ENCODE measurements around the gene JPH4. TPM values are rescaled to one million over a fixed set of nuclear protein-coding genes. Genes with fewer than 3 reads are reported as not detected.

Gene JPH4
- total RNA-seq, 1 experiment from 2014 or later, result 0.15 TPM

DNA sequence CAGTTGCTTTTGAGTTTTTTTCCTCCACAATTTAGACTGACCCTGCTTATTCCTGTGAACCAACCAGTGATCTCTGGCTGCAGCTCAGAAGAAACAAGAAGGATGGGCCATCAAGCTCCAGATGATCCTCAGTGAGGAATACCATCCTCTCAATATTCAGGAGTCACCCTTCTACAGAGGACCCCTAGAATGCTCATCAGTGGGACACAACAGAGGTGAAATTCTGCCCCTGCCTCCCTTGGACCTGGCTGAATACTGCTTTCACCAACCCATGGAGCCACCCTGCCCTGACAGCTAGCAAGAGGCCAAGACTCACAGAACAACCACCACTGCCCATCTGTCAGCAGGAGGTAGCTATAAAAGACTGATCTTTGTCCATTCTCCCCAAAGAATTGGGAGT, 48.4 kb upstream of the JPH4 start:
- ChIA-PET RAD21 (ENCODE audit: low non-redundant PET in 1 of 2, low total read pairs in 2 of 2, uncharacterized antibody in 2 of 2, unreplicated experiment in 2 of 2) (no interaction called here), CTCF (no interaction called here), POLR2A (no interaction called here)
- DNase-seq (ENCODE audit: low read depth, low spot score) (no peak), ATAC-seq (no peak)
- Histone ChIP-seq H2AFZ (ENCODE audit: low read depth, low read length, poor library complexity, severe bottlenecking) (no peak overlapping the region), H3K4me2 (ENCODE audit: low read length) (no peak overlapping the region), H3K4me1 (ENCODE audit: control insufficient read depth in 1 of 2, insufficient read depth in 2 of 2, low read length in 2 of 2) (peaks cover 4 to 6% of the 10 kb centered on the region in 2 experiments; a peak in 3 of 4 replicates), H3K27ac (ENCODE audit: low read depth, low read length) (no peak overlapping the region), H3K4me3 (replicated peaks in 1 of 2; ENCODE audit: low read depth in 1 of 2, low read length in 2 of 2) (no peak overlapping the region), H3K9ac (ENCODE audit: low read length) (no peak overlapping the region), H4K20me1 (ENCODE audit: insufficient read depth) (no peaks in the 10 kb centered on the region), H3K9me2 (ENCODE audit: insufficient read depth) (no peaks in the 10 kb centered on the region), H3K27me3 (ENCODE audit: insufficient read depth, low read length) (no peaks in the 10 kb centered on the region), H3K9me3 (ENCODE audit: control insufficient read depth in 1 of 2, insufficient read depth in 1 of 2, low read depth in 1 of 2, low read length in 2 of 2) (peaks cover 12 to 21% of the 10 kb centered on the region in 2 experiments; a peak in 3 of 4 replicates), H3K36me3 (ENCODE audit: control insufficient read depth in 1 of 2, insufficient read depth in 2 of 2, low read length in 2 of 2) (no peaks in the 10 kb centered on the region), H3K79me2 (ENCODE audit: insufficient read depth, low read length) (no peaks in the 10 kb centered on the region)
- no peak for TF ChIP-seq CBX3 (IDR thresholded peaks at IDR 0.05; ENCODE audit: low read depth)
- TF ChIP-seq ATF3 (IDR thresholded peaks at IDR 0.05), result no peak
- no peak for TF ChIP-seq POLR2A (IDR thresholded peaks at IDR 0.05; ENCODE audit: borderline replicate concordance, extremely low read depth, insufficient read depth, insufficient read length)
- no peak for TF ChIP-seq SRF (IDR thresholded peaks at IDR 0.05; ENCODE audit: low read depth)
- no peak for TF ChIP-seq ZFX (IDR thresholded peaks at IDR 0.05)
- TF ChIP-seq EZH2 (IDR thresholded peaks at IDR 0.05), result no peak
- no peak for TF ChIP-seq POLR2AphosphoS5 (IDR thresholded peaks at IDR 0.05; ENCODE audit: low read depth, low read length)
- no peak for TF ChIP-seq TCF7L2 (IDR thresholded peaks at IDR 0.05; ENCODE audit: borderline replicate concordance, extremely low read depth, insufficient read depth, insufficient read length)
- no peak for TF ChIP-seq YY1 (IDR thresholded peaks at IDR 0.05; ENCODE audit: extremely low read depth, insufficient replicate concordance, low read depth, low read length)
- TF ChIP-seq CEBPB (IDR thresholded peaks at IDR 0.05; ENCODE audit: low read depth), result no peak
- no peak for TF ChIP-seq RAD21 (IDR thresholded peaks at IDR 0.05; ENCODE audit: low read depth)
- TF ChIP-seq, protein P1, sequence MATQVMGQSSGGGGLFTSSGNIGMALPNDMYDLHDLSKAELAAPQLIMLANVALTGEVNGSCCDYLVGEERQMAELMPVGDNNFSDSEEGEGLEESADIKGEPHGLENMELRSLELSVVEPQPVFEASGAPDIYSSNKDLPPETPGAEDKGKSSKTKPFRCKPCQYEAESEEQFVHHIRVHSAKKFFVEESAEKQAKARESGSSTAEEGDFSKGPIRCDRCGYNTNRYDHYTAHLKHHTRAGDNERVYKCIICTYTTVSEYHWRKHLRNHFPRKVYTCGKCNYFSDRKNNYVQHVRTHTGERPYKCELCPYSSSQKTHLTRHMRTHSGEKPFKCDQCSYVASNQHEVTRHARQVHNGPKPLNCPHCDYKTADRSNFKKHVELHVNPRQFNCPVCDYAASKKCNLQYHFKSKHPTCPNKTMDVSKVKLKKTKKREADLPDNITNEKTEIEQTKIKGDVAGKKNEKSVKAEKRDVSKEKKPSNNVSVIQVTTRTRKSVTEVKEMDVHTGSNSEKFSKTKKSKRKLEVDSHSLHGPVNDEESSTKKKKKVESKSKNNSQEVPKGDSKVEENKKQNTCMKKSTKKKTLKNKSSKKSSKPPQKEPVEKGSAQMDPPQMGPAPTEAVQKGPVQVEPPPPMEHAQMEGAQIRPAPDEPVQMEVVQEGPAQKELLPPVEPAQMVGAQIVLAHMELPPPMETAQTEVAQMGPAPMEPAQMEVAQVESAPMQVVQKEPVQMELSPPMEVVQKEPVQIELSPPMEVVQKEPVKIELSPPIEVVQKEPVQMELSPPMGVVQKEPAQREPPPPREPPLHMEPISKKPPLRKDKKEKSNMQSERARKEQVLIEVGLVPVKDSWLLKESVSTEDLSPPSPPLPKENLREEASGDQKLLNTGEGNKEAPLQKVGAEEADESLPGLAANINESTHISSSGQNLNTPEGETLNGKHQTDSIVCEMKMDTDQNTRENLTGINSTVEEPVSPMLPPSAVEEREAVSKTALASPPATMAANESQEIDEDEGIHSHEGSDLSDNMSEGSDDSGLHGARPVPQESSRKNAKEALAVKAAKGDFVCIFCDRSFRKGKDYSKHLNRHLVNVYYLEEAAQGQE (IDR thresholded peaks at IDR 0.05; ENCODE audit: low read depth), result no peak
- no peak for TF ChIP-seq FOSL1 (IDR thresholded peaks at IDR 0.05; ENCODE audit: low read depth)
- BruUV-seq (replicated peaks), result no TSS peak
- intact Hi-C loops (cut with micrococcal nuclease), result no loop called here
